ENCODE results near the gene UGP2.
A peak's percentile ranks its signal among the peaks of the same experiment; 100 is the strongest.
"Not testable (repeated sequence)": the region's sequence is repeated elsewhere in the genome, so short reads cannot be mapped to it uniquely, and the experiment has no call there.

Gene UGP2

DNA sequence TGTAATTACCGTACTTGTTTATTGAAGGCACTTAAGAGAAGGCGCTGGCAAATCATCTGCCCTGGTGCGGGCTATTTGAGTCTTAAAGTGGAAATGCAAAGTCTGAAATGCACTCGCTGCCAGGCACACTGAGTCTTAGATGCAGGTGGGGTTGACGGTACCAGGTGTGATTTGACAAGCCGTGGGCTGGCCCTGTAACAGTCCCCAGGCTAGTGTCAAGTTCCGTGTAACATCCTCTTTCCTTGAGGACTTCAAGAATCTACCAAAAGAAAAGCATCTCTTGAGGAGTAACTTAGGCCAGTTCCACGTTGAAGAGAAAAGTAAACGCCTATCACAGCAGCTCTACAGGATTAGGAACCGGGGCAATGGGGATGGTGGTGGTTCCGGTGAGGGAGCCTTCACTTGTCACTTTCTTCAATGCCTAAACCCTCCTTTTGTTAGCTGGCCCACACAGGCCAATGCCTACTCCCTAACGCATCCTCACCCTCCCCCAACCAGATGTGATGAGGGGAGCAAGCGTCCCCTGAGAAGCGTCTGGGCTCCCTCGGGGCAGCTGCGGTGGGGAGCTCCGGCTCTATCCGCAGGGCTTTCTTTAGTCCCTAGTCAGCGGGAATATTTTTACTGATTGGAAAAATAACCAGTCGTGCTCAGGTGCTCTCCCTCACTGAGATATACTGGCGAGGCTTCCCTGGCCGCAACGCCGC lies 1.5 kb upstream of the UGP2 start:
- no peak for DNase-seq (ENCODE audit: low spot score)

DNA sequence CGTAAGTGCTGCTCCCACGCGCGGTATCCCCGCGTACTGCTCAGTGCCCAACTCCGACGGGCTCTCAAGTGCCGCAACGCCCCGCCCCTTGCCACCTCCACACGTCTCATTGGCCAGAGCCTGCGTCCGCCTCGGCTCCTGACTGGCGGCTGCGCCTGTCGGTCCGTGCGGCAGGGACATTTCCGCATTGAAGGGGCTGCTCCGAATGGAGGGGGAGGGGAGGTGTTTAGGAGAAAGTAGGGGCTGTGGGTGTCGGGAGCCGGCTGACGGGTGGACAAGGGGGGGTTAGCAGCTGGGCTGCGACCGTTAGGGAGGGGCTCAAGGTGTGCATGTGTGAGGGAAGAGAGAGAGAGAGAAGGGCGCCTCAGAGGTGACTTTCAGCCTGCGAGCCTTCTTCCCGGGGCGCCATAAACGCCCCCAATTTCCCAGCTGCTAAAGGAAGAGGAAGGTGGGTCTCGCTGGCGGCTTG lies 877 bp upstream of the UGP2 start:
- DNase-seq (ENCODE audit: low spot score), result peak; percentile 99

DNA sequence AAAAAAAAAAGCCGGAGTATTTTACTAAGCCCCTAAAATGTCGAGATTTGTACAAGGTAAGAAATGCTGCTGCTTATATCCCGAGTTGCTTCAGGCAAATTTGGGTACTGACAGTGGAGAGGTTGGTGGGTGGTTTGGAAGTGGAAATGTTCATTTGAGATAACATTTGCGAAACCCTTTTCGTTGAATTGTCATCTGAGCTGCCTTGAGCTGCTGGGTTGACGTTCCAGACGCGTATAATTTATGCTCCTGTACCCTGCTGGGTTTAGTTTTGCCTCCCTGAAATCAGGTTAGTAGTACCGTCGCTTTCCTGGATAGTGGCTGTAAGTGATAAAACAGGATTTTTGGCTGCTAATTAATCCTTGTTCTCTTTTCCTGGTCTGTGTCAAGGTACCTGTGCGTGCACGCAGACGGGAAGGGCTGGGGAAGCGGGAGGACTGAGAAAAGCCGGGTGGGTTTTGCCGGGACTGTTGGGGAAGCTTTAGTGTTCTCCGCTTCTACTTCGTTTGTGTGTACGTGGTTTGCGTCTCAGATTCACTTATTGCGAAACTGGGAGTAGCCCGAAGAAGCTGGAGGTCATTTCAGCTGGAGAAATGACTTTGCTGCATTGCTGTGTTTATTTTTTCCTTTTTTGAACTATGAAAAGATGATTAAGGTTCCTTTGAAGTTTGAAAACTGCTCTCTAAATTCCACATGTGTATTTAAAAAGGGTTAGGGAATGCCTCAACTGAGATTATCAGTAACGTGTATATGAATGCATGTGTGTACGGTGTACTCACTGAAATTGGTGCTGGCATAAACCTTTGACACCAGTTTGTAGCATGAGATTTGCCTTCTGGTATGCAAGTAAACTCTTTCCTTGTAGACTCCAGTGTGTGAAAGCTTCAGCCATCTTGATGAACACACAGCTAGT lies 709 bp downstream of the UGP2 start:
- DNase-seq (ENCODE audit: low spot score), result peak; percentile 72

DNA sequence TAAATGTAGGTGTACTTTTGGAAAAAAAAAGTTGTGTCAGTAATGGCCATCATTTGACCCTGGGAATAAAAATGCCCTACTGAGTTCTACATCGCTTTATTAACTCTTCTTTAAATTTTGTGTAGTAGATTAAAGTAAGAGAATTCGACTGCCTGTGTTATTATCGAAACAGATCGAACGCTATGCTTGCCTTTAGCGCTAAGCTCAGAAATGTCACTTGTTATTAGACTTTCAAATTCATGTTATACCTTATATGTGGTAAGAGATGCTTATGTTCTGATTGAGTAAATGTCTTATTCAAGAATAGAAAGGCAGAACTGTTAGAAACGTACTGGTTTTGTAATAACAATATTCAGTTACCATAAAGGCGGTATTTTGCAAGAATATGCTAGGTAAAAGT lies 1.4 kb downstream of the UGP2 start:
- no peak for DNase-seq (ENCODE audit: low spot score)

DNA sequence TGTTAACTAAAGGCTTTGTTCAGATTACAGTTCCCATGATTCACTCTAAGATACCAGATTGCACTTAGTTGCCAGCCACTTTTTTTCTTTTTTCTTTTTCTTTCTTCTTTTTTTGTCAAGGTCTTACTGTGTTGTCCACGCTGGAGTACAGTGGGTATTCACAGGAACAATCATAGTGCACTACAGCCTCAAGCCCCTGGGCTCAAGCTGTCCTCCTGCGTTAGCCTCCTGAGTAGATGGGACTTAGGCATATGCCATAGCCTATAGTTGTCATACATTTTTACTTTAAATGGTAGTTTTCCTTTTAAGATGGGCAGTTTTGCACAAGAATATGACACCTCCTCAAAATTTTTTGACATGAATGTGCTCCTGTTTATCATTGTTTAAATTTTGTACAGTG lies 2.1 kb downstream of the UGP2 start:
- no peak for DNase-seq (ENCODE audit: low spot score)

DNA sequence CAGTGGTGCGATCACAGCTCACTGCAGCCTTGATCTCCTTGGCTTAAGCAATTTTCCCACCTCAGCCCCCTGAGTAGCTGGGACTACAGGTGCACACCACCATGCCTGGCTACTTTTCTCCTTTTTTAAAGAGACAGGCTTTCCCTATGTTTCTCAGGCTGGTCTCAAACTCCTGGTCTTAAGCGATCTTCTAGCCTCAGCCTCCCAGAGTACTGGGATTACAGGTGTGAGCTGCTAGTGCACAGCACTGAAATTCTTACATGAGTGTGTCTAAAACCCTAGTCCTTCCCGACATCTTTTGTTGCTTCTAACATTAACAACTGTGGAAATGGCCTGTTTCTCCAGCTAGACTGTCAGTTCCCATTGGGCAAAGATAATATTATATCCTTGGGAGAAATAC lies 2.9 kb downstream of the UGP2 start:
- no peak for DNase-seq (ENCODE audit: low spot score)

DNA sequence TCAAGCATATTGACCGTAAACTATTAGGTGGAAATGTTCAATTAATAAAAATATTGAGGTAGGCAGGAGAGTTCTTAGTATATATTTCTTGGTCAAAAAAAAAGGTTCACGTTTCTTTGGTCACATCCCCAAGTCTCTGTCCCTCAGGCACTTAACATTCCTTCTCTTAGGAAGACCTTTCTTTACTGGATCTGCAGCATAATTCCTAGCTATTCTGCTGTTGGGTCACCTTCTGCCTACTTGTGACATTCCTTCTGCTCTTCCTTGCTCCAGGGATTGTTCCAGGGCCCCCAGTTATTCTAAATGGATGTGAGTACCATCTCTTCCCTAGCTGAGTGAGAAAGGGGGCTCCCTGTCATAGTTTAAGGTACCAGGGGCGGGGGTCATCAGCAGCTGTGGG lies 4.2 kb downstream of the UGP2 start:
- no peak for DNase-seq (ENCODE audit: low spot score)

DNA sequence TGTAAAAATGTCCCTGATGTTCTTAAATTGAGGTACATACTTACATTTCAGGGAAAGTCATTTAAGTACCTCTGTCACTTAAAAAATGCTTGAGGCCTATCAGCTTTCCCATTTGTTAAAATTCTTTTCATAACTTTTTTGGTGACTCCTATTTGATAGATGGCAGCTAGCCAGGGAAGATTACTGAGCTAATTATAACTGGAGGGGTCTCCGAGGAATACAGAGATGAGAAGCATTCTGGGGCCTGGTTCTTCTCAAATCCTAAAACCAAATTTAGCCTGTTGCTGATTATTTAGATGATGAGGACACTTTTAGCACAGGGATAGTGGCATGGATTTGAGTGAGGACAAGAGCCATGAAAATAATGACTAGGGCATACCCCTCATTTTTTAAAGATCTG lies 4.8 kb downstream of the UGP2 start:
- no peak for DNase-seq (ENCODE audit: low spot score)

DNA sequence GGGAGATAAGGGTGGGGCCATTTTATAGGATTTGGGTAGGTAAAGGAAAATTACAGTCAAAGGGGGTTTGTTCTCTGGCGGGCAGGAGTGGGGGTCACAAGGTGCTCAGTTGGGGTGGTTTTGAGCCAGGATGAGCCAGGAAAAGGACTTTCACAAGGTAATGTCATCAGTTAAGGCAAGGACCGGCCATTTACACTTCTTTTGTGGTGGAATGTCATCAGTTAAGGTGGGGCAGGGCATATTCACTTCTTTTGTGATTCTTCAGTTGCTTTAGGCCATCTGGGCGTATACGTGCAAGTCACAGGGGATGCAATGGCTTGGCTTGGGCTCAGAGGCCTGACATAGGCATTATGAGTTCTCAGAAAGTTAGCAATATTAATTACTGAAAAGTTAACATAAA lies 5.9 kb downstream of the UGP2 start:
- DNase-seq (ENCODE audit: low spot score), result not testable (repeated sequence)

DNA sequence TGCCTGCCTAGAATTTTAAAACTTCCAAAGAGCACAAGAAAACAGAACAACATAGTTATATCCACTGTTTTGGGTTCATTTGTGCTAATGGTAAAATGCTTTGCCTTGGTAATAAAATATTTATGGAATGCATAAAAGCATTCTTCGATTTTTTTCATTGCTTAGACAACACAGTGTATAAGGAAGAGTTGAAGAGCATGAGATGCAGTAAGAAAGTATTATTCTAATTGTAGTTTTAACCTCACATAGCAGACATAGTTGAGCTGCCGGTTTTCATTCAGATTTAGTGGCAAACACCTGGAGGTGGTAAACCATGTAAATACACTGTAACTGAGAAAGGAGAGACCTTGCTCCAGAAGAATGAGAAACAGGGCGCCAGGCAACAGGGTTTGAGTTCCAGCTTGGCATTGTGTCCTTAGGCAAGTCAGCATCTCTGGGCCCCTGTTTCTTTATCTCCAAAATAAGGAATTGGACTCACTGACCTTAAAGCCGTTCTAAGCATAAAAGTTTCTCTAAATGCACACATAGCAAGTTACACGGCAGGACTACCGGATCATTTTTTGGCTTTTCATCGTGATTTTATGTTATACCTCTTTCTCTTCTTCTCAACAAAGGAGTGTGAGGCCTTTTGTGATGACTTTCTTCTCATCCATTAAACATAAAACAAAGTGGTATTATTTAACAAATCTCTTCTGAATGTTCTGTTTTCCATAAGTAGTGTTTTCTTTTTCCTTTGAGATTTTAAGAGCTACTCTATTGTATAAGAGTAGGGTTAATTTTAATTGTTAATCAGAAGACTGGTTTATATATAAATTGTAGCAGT lies 7.9 kb downstream of the UGP2 start:
- peak; percentile 70 for DNase-seq (ENCODE audit: low spot score)

DNA sequence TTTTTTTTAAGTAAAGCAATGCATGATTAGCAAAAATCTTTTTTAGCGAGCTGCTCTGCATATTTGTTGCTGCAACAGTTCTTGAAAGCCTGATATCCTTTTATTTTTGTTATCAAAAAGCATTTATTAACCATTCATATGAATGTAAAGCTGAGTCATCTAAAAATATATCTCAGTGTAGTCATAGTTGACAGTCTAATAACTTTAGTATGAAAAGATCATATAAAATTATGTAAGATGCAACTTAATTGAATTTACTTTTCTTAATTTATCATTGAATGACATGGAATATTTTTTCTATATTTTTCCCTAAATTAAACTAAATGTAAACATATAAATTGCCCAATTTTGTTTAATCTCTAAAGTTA lies 8.5 kb downstream of the UGP2 start:
- no peak for DNase-seq (ENCODE audit: low spot score)

DNA sequence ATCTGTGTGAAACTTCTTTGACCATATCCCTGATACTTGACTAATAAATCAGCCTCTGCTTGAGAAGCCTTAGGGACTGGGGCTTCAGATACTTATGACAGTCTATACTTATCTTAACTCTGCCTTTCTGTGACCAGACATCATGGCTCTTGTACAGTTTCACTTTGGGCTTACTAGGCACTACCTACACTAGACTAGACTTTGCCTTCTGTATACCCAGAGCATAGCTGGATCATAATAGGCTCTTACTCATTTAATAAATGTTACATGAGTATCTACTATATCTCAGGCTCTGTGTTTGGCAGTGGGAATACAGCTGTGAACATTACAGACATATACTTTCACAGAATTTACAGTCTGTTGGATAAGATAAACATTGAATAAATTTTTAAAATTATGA lies 9.0 kb downstream of the UGP2 start:
- no peak for DNase-seq (ENCODE audit: low spot score)

DNA sequence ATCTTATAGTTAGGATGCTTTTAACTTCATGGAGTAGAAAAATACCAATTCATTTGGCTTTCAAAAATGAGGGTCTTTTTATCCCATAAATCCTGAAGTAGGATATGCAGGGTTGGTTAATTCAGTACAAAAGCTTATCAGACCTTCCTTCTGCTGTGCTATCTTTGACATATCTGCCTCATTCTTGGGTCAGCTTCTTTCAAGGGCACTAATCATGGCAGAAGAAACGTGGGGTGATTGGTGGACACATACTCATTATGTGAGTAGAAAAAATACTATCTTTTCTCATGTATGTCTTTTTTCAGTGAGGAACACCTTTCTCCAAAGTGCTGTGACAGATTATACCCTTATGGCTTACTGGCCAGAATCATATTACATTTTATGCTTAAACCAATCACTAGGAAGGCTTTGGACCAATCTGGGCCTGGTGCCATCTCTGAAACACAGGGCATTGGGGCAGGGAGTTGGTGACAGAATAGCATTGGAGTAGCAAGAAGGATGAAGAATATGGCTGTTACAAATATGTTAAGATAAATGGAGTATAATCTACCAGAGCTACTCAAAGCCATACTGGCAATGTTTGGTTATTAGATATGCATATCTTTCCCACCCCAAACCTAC lies 10.1 kb downstream of the UGP2 start:
- DNase-seq (ENCODE audit: low spot score), result no peak

DNA sequence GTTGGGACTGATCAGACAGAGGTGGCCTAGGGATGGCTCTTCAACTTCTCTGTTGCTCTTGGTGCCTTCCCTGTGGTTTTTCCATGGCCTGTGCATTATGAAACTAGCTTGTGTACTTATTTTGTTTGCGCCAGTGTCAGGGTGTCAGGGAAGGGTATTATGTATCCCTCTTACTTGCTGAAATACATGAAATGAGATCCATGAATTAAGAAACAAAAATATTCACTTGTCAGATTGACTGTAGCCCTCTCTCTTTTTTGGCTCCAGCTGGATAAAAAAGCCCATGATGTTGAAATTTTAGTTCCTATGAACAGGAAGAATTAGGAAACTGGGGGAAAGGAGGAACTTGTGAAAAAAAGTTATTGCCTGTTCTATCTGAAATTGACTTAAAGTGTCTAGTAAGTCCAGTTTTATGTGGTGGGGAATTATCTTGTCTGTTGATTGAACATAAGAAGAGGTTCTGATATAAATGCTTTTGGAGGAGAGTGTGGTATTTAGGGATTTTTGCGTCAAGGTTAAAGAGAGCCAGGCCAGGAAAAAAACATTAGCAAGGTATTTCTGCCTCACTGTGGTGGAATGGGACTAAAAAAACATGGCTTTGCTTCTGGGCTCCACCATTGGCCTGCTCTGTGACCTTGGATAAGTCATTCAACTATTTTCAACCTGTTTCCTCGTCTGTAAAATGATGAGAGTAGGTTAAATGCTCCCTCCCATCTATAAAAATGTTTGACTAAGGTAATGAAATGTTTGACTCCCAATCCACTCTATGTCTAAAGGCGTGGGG lies 12.0 kb downstream of the UGP2 start:
- DNase-seq (ENCODE audit: low spot score), result no peak

DNA sequence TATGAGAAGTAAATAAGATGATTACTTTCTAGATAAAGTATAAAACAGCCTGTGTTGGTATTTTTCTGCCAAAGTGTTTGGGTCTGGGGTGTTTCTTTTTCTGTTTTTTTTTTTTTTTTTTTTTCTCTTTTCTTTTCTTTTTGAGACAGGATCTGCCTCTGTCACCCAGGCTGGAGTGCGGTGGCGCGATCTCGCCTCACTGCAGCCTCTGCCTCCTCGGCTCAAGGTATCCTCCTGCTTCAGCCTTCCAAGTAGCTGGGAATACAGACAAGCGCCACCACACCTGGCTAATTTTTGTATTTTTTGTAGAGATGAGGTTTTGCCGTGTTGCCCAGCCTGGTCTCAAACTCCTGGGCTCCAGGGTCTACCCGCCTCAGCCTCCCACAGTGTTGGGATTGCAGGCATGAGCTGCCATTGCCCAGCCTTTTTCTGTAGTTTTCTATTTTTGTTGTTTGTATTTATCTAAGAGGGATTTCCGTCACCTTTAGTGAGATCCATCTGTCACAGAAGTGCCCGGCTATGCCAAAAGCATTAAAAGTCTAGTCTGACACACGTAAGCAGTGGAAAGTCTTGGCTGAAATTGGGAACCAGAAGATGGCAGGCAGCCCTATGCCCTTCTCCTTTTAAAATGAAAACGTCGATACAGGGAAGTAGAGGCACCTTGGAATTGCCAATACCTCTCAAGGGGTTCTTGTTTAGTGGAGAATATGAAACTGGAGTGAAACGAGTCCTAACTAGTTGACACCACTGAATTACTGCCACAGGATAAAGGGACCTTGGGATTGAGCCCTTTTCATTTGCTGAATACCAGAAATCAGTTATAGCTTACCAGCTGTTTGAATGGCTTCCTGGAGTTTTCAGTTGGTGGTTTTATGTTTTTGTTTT lies 14.0 kb downstream of the UGP2 start:
- DNase-seq (ENCODE audit: low spot score), result no peak

DNA sequence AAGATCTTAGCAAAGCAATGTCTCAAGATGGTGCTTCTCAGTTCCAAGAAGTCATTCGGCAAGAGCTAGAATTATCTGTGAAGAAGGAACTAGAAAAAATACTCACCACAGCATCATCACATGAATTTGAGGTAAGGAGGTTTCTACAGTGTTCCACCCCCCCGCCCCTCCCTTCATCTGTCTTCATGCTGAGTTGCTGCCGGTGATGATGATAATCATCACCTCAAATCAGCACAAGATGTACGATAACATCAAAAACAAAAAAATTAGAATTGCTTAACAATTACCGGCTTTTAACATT lies 14.6 kb downstream of the UGP2 start:
- DNase-seq (ENCODE audit: low spot score), result no peak

DNA sequence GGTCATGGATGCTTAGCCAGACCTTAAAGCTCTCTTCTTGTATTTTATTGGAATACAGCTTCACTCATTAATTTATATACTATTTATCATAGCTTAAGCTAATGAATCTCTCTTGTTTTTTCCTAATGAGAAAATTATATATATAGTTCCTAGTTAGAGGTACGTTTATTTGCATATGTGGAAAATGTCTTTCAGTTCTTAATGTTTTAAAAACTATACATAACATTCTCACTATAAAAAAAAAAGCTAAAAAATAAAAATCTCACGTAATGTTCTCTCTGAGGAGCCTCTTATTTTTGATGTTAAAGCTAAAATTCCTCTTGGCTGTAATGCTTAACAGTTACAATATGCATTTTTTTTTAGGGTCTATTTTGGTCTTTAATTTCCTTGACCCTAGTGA lies 16.6 kb downstream of the UGP2 start:
- no peak for DNase-seq (ENCODE audit: low spot score)

DNA sequence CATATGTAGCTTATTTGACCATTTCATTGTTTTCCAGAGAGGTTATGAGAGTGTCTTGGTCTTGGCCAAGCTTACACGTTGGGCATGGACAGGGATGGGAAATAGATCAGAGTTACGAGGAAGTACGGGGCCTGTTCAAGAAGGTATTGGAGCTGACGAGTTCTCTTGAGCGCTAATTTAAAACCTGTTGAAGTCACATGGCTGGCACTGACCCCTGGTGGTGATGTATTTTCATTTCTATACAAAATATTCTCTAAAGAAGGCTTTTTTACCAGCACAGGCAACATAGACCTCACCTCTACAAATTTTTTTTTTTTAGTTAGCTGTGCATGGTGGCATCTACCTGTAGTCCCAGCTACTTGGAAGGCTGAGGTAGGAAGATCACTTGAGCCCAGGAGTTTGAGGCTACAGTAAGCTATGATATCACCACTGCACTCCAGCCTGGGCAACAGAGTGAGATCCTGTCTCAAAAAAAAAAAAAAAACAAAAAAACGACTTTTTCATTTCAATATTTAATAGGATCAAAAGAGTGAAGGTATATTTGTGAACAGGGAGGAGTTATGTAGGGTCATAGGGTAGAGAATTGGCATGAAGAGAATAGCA lies 19.6 kb downstream of the UGP2 start:
- peak; percentile 72 for DNase-seq (ENCODE audit: low spot score)

DNA sequence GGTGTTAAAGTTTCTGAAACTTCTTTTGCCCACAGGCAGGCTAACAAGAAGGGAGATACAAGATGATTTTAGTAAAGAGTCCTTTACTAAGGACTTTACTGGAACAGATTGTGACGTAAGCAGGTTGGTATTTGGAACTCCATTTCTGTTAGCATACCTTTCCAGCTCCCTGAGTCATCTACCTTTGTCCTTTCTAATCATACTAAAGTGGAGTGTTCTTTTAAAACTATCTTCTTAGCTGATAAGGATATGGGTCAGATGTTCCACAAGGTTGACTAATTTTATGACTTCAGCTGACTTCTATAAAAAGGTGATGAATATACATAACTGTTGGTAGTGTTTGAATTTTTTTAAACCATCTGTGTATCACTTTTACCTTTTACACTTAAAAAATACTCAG lies 21.1 kb downstream of the UGP2 start:
- no peak for DNase-seq (ENCODE audit: low spot score)

DNA sequence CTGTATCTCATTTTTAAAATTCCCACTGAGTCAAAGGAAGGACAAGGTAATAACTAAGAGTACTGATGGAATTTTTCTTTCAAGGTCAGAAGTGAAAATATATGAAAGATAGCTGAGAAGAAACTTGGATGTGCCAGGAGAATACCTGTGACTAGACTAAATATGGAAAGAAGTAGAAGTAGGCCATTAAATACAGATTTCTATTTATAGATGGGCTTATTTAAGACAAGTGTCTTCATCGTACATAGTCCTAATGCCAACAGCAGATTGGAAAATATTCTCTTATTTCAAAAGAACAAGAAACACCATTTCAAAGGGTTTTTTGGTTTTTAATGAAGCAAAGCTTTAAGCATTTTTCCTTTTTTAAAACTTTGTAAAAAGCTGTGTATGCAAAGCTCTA lies 22.0 kb downstream of the UGP2 start:
- DNase-seq (ENCODE audit: low spot score), result no peak

Data from pons (tissue), 1 donor.